Bronchial epithelial cell (primary cell): ENCODE data around the gene TMEM184B. TPM values are rescaled to one million over a fixed set of nuclear protein-coding genes. Genes with fewer than 3 reads are reported as not detected.

Experiments used
- DNase-seq: peaks from one replicate; pipeline ENCODE4 v3.0.0-alpha.2; 2010; ENCODE audit warnings: low read depth
- FAIRE-seq: peaks from 2 replicates; lab custom pipeline; 2011; peaks lifted over from hg19 to GRCh38; lab: Jason Lieb, UNC
- H3K27me3 ChIP-seq: 2 replicates; pipeline ENCODE4 v1.5.1; 2011; ENCODE audit warnings: low read length; ENCODE audit not compliant: control insufficient read depth, insufficient read depth
- H3K36me3 ChIP-seq: 2 replicates; pipeline ENCODE4 v1.5.1; 2011; ENCODE audit warnings: low read length; ENCODE audit not compliant: control insufficient read depth, insufficient read depth
- H3K4me3 ChIP-seq: 2 replicates; pipeline ENCODE4 v1.5.1; 2011; ENCODE audit warnings: mild to moderate bottlenecking, low read depth, low read length, control low read depth
- CTCF ChIP-seq: IDR thresholded peaks from 2 replicates; pipeline ENCODE4 v1.5.1; 2011; ENCODE audit warnings: mild to moderate bottlenecking, moderate library complexity, low read length, control low read depth, inconsistent platforms; ENCODE audit not compliant: insufficient read depth, severe bottlenecking
- total RNA-seq: library from RNA; depleted of rRNA; stranded (reverse); fragments of >200 nt; gene quantifications from 2 replicates; pipeline ENCODE4 v1.2.1, GENCODE V29; 2014

TMEM184B gene
- total RNA-seq, 1 donor from 2014 or later: 7.1 TPM

GRCh38 chr22:38255697-38256096 is 17.1 kb downstream of the TMEM184B start:
- no peaks in the 10 kb centered on the region for H3K27me3 ChIP-seq
- no peak for TF ChIP-seq CTCF
- DNase-seq (no peak), FAIRE-seq (no peak)
- no peak overlapping the region for H3K4me3 ChIP-seq
- H3K36me3 ChIP-seq: peaks cover 4% of the 10 kb centered on the region

- TF ChIP-seq CTCF: no peak
- DNase-seq (no peak), FAIRE-seq (no peak)
- Histone ChIP-seq H3K36me3 (peaks cover 11% of the 10 kb centered on the region), H3K27me3 (no peaks in the 10 kb centered on the region), H3K4me3 (no peak overlapping the region)
Observed at GRCh38 chr22:38251341-38251692, 21.5 kb downstream of the TMEM184B start.

GRCh38 chr22:38250643-38251340 is 22.0 kb downstream of the TMEM184B start:
- H3K36me3 ChIP-seq: peaks cover 13% of the 10 kb centered on the region
- H3K4me3 ChIP-seq: no peak overlapping the region
- TF ChIP-seq CTCF: no peak
- DNase-seq (no peak), FAIRE-seq (no peak)
- H3K27me3 ChIP-seq: no peaks in the 10 kb centered on the region

GRCh38 chr22:38249803-38250642 is 22.8 kb downstream of the TMEM184B start:
- no peak for TF ChIP-seq CTCF

GRCh38 chr22:38249301-38249700 is 23.5 kb downstream of the TMEM184B start:
- FAIRE-seq (no peak), DNase-seq (no peak)
- Histone ChIP-seq H3K4me3 (no peak overlapping the region), H3K27me3 (no peaks in the 10 kb centered on the region), H3K36me3 (peaks cover 17% of the 10 kb centered on the region)
- no peak for TF ChIP-seq CTCF

More at GRCh38 chr22:38249803-38250642, 22.8 kb downstream of the TMEM184B start:
- no peak for DNase-seq
- Histone ChIP-seq H3K27me3 (no peaks in the 10 kb centered on the region), H3K4me3 (no peak overlapping the region), H3K36me3 (peaks cover 14% of the 10 kb centered on the region)
- no peak for FAIRE-seq
